Astrocyte of the spinal cord (primary cell): ENCODE measurements around the gene LIN54.

Experiments used
- DNase-seq: peaks from one replicate; pipeline ENCODE4 v3.0.0; 2011; ENCODE audit warnings: low read depth, low spot score
- H3K4me3 ChIP-seq: 2 replicates; pipeline ENCODE4 v1.5.1; 2011; ENCODE audit warnings: low read depth, mild to moderate bottlenecking, low read length, moderate library complexity
- in situ Hi-C: cut with HindIII; loops from 2 replicates; pipeline ENCODE4 v1.10.0; 2017; ENCODE audit warnings: low sequenced_read_pairs
- TF ChIP-seq, protein P1 (sequence below): IDR thresholded peaks from 2 replicates; pipeline ENCODE4 v1.5.1; 2012; ENCODE audit warnings: low read depth, mild to moderate bottlenecking, low read length, inconsistent platforms

LIN54 gene

GRCh38 chr4:82893942-82894341, 116.7 kb downstream of the LIN54 start:
- H3K4me3 ChIP-seq, result no peak overlapping the region
- TF ChIP-seq, protein P1, sequence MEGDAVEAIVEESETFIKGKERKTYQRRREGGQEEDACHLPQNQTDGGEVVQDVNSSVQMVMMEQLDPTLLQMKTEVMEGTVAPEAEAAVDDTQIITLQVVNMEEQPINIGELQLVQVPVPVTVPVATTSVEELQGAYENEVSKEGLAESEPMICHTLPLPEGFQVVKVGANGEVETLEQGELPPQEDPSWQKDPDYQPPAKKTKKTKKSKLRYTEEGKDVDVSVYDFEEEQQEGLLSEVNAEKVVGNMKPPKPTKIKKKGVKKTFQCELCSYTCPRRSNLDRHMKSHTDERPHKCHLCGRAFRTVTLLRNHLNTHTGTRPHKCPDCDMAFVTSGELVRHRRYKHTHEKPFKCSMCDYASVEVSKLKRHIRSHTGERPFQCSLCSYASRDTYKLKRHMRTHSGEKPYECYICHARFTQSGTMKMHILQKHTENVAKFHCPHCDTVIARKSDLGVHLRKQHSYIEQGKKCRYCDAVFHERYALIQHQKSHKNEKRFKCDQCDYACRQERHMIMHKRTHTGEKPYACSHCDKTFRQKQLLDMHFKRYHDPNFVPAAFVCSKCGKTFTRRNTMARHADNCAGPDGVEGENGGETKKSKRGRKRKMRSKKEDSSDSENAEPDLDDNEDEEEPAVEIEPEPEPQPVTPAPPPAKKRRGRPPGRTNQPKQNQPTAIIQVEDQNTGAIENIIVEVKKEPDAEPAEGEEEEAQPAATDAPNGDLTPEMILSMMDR, result no peak
- no peak for DNase-seq
- in situ Hi-C loops, result no loop called here

- no peak for DNase-seq
- no peak overlapping the region for H3K4me3 ChIP-seq
- TF ChIP-seq, protein P1, result no peak
- in situ Hi-C loops, result no loop called here
Measured at GRCh38 chr4:82892467-82892802, 118.2 kb downstream of the LIN54 start.

GRCh38 chr4:82891707-82892466, 118.7 kb downstream of the LIN54 start:
- H3K4me3 ChIP-seq, result peak overlapping the region; percentile 99
- DNase-seq, result peak; percentile 42
- TF ChIP-seq, protein P1, result no peak
- in situ Hi-C loops, result no loop called here

DNA sequence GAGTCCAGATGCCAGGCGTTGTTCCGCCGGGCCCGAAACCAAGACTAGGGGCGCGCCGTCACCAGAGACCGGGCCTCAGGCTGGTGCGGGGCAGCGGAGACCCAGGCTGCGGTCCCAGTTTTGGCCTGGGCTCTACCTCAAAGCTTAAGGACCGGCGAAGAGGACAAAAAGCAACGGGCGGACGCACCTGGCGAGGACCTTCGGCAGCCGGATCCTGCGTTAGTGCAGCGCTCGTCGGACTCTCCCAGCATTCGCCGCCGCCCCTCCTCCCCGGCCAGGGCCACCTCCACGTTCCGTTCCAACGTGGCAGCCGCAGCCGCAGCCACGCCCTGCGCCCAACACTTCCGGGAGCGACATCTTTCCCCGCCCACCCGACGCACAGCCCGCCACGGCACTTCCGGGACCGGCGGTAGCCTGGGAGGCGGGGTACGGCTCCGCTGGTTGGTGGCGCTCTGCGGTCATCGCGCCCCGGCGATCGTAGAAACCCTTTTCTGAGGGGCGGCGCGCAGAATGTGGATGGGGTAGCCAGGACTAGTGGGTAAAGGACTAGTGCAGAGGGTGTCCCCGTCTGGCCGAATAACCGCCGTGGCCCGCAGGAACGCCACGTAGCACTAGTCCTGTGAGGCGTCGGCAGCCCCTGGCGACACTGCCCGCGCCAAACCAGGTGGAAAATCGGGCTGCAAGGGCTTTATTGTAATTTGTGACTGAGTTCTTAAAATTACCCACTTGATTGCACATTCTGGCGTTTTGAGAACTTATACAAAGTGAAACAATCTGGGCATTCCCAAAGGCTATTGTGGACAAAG, 119.5 kb downstream of the LIN54 start, which contains the start of gene SEC31A:
Gene SEC31A (minus strand): TSS at position 253 of the 806 bp plus-strand sequence. CDS start 9,217 bp downstream, outside the sequence.
- TF ChIP-seq, protein P1, result no peak
- peak within 1 kb of the TSS; percentile 99 for H3K4me3 ChIP-seq
- in situ Hi-C loops, result no loop called here
- peak; percentile 97 for DNase-seq

GRCh38 chr4:82890528-82890900, 120.1 kb downstream of the LIN54 start:
- peak overlapping the region; percentile 99 for H3K4me3 ChIP-seq
- TF ChIP-seq, protein P1, result no peak
- in situ Hi-C loops, result no loop called here
- no peak for DNase-seq

GRCh38 chr4:82889287-82889686, 121.3 kb downstream of the LIN54 start:
- no peak for DNase-seq
- TF ChIP-seq, protein P1, result no peak
- in situ Hi-C loops, result no loop called here
- H3K4me3 ChIP-seq, result peak overlapping the region; percentile 99
